ENCODE measurements around the gene RAE1.

The RAE1 gene

GRCh38 chr20:57389695-57390603 is 38.9 kb downstream of the RAE1 start:
- no peak for DNase-seq

DNA sequence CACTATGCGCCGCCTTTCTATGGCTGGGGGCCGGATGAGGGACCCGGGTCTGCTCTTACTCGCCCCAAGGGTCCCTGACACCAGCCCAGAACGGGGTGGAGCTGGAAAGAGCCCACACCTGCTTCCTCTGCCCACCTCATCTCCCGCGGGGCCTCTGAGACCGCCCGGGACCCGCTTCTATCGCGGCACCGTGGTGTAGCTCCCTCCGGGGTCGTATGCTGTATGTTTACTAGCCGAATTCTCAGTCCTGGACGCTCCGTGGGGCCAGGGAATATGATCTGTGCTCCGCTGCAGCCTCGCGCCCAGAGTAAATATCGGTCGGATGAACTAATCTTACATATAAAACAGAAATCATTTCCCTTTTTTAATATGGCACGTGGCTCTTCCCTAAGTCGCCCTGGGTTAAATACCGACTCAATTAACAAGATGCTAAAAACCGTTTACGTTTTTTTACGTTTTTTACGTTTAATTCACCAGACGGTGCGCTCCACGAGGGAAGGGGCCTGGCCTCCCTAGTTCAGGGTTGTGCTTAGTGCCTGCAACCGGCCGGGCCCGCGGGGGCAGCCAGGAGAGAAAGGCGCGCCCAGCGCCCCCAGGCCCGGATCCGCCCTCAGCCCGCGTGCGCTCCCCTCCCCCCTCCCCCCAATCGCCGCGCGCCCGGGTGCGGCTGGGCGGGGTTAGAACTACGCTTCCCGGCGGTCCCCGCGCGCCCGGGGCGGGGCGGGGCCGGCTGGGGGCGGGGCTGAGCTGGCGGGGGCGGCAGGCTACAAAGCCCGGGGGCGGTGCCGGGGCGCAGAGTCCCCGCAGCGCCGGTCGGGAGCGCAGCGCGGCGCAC is 39.8 kb downstream of the RAE1 start, which contains the start of gene RBM38:
Gene RBM38 (plus strand): TSS at position 793 of the 835 bp plus-strand sequence. CDS start 186 bp downstream, outside the sequence.
- DNase-seq: peak; percentile 71

DNA sequence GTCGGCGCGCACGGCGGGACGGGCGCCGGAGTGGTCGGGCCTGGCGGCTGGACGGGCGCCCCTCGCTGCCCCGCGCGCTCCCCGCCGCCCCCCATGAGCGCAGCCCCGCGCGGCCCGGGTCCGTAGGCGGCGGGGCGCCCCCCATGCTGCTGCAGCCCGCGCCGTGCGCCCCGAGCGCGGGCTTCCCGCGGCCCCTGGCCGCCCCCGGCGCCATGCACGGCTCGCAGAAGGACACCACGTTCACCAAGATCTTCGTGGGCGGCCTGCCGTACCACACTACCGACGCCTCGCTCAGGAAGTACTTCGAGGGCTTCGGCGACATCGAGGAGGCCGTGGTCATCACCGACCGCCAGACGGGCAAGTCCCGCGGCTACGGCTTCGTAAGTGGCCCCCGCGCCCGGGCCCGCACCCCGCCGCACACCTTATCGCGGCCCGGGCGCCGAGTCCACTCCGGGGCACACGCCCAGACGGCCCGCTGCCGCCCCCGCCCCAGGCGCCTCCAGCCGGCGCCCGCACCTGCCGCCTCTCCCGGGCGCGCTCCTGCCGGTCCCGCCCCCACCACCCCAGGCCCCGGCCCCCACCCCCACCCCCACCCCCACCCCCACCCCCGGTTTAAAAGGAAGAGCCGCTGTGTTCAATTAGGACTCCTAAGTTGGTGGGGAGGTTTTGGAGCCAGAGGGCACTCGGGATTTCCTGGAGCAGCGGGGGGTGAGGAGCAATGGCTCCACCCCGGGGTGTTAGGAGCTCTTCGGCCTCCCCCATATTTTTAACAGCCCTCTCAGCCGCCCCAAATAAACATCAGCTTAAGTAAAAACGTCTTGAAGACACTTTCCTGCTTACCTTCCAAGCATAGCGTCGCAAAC is 40.6 kb downstream of the RAE1 start:
- DNase-seq: no peak

GRCh38 chr20:57392512-57393271 is 41.6 kb downstream of the RAE1 start:
- no peak for DNase-seq

DNA sequence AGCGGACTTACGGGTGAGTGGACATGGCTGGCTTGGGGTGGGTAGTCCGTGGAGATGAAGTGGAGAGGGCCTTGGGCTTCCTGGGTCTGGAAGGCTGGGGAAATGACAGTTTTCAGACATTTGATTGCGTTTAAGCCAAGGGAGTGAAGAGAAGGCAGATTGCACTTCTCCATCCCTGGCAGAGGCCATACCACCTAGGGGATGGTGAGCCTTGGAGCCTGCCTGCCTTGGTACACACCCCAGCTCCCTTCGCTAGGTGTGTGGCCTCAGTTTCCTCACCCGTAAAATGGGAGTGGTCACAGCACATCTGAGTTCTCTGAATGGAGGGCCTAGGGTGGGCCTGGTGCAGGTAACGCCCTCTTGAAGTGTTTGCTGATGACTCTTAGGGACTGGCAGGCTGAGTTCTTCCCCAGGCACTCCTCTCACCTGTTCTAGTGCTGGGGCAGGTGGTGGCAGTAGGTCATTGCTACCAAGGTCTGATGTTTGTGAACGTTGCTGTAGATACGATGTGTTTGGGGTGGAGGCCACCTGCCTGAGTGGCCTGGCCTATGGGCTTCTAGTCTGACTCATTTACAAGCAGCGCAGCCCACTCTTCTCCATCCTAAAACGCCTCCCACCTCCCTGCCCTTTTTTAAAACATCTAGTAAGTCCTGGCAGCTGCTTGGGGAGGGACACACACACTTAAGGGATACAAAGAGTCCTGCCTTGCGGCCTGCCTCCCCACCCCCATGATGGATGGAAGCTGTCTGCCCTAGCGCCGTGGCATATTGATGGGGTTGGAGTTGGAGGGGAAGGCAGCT is 42.5 kb downstream of the RAE1 start:
- DNase-seq: no peak

GRCh38 chr20:57394121-57395082 is 43.3 kb downstream of the RAE1 start:
- no peak for DNase-seq

DNA sequence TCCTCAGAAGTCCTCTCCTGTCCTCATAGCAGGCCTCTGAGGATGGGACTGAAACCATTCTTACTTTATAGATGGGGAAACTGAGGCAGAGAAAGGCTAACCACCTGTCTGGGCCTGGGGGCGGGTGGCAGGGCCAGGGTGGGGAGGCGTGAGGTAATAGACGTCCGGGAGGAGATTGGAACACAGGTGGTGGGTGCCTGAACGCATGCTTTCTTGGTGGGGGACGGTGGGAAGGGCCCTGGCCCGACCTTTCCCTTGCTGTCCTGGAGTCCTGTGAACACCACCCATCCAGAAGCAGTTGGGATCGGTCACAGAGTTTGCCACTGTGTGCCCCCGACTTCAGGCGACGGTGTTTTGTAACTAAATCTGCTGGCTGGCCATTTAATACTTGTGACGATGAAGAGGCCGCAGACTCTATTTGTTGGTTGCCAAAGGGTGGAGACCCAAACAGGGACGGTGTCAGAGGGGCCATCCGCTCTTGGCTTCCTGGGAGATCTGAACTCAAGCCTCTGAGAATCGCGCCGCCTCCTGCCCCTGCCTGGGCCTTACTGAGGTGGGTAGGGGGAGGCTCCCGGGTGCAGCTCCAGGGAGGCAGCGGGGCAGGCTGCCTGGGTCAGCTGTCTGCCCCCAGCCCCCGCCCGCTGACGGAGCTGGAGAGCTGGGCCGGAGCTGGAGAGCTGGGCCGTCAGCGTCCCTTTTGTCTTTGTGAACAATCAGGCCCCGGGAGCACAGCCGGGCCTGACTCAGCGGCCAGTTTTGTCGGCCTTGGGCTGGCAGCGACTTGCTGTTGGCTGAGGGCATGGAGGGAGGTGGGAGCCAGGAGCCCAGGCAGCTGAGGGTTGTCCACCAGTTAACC is 44.3 kb downstream of the RAE1 start:
- DNase-seq: no peak

DNA sequence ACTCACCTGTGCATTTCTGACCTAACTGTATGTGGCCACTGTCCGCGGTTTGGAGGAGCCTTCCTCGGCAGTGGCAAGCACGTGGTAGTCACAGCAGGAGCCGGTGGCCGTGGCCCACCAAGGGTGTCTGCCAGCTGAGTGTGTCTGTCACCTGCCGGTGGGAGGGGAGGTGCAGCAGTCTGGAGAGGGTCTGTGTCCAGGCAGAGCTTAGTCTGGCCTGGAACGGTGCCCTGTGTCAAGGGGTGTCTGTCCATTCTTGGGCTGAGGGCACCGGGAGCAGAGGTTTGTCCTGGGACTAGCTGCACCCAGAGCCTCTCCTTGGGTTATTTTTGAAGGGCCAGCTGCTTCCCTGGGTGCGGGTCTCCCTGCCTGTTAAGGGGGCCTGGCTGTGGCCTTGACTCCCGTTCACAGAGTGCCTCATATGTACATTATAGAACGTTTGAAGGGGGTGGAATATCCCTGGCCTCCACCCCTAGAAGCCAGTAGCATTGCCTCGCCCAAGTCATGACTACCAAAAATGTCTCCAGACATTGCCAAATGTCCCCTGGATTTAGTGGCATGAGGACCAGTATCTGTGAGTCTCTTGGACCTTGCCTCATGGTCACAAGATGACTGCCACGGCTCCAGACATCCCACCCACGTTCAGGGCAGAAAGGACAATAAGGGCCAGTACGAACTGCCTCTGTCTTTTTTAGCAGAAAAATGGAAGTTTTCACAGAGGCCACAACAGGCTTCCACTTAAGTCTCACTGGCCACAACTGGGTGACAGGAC is 45.3 kb downstream of the RAE1 start:
- DNase-seq: no peak

GRCh38 chr20:57396984-57397692 is 46.1 kb downstream of the RAE1 start:
- no peak for DNase-seq

DNA sequence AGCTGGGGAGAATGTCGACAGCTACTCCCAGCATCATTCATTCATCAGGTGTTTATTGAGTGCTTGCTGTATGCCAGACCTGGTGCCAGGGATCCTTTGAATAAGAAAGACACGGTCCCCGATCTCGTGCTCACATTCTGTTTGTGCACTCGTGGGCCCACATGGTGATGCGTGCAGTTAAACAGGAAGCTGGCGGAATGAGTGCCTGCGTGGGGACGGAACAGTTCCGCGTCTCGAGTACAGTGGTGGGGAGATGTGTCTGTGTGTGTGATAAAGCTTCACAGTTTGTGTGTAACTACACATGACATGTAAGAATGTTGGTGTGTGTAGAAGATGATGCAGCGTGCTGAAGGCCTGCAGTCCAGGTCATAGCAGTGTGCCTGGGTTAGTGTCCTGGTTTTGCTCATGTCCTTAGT is 46.6 kb downstream of the RAE1 start:
- no peak for DNase-seq

DNA sequence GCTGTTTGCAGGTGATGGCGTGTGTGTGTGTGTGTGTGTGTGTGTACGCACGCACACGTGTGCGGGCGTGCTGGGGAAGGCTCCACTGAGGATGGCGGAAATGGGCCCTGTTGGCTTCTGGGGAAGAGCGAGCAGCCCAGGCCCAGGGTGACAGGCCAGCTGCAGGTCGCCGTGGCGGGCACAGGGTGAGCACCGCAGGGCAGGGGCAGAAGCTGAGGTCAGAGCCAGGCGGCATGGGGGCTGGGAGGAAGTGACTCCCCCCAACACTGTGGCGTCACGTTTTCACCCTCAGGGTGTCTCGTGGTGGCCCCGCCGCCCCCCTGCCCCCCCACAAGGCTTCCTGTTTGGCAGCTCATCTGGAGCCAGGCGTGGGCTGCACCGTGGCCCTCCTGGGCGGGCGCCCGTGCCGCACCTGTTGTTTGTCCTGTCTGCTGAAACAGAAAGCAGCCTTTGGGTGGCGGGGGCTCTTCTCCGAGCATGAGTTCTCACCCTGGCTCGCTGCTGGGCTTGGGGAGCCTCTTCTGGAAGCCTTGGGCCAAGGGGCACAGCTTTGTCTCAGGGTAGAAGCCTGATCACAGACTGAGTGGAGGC is 47.3 kb downstream of the RAE1 start:
- DNase-seq: no peak

GRCh38 chr20:57398901-57399535 is 48.0 kb downstream of the RAE1 start:
- DNase-seq: no peak

- DNase-seq: no peak
Observed at GRCh38 chr20:57399587-57400155, 48.6 kb downstream of the RAE1 start.

DNA sequence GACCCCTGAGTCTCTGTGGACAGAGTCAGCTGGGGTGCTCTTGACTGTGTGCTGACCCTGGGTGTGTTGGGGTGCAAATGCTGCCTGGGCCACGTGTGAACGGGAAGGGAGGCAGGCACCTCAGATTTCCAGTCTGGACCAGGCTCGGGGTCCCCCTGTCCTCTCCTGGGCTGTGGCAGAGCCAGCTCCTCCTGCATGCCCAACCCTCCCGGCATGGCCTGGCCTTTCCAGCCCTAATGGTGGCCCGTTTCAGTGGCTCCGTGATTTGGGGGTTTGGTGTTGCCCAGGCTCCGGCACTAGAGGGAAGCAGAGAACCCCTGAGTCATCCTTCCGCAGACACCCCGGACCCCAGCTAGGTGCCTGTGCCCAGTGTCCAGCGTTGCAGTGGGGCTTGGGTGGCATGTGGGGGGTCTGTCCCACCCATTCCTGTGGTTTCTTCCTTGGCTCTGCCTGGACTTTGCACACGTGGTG is 49.2 kb downstream of the RAE1 start:
- DNase-seq: no peak

- no peak for DNase-seq
Observed at GRCh38 chr20:57400821-57401564, 49.9 kb downstream of the RAE1 start.
